ENCODE results near the gene ATG4B.

DNA sequence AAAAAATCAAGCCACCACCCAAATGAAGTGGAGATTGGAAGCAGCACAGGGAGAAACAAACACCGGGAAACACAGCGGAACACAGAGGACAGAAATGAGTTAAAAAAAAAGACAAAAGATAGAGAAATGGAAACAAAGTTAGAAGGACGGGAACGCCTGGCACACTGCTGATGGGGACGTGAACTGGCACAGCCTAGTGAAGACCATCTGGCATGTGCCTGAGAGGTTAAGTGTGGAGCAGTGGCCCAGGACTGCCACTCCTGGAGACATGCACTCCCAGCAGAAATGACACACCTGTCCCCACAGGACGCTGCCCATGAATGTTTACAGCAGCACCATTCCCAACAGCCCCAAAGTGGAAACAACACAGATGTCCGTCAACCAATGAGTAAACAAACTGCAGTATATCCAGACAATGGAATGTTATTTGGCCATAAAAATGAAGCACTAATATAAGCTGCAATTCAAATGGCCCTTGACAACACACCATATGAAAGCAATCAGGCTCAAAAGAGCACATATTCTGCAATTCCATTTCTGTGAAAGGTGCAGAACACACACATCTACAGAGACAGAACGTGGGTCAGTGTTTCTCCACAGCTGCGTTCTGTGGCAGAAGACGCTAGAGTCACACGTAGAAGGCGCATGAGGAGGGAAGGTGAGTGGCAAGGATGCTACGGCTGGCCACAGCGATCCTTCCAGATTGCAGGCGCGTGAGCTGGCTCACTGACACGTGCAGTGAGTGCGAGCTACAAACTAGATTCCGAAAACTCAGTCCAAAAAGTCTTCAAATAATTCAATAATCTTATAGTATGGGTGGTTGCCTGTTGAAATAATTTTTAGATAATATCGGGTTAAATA, 25.1 kb upstream of the ATG4B start:
- TF ChIP-seq, protein P1, sequence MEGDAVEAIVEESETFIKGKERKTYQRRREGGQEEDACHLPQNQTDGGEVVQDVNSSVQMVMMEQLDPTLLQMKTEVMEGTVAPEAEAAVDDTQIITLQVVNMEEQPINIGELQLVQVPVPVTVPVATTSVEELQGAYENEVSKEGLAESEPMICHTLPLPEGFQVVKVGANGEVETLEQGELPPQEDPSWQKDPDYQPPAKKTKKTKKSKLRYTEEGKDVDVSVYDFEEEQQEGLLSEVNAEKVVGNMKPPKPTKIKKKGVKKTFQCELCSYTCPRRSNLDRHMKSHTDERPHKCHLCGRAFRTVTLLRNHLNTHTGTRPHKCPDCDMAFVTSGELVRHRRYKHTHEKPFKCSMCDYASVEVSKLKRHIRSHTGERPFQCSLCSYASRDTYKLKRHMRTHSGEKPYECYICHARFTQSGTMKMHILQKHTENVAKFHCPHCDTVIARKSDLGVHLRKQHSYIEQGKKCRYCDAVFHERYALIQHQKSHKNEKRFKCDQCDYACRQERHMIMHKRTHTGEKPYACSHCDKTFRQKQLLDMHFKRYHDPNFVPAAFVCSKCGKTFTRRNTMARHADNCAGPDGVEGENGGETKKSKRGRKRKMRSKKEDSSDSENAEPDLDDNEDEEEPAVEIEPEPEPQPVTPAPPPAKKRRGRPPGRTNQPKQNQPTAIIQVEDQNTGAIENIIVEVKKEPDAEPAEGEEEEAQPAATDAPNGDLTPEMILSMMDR (conservative IDR thresholded peaks at IDR 0.05; ENCODE audit: low read depth, low read length): no peak
- TF ChIP-seq MXI1 (IDR thresholded peaks at IDR 0.05; ENCODE audit: borderline replicate concordance, low read depth, low read length) (no peak), NFE2L2 (IDR thresholded peaks at IDR 0.05; ENCODE audit: low read depth, low read length) (no peak), CHD1 (IDR thresholded peaks at IDR 0.05; ENCODE audit: low read depth, low read length) (no peak), RCOR1 (IDR thresholded peaks at IDR 0.05; ENCODE audit: insufficient replicate concordance, low read length) (no peak), CEBPB (IDR thresholded peaks at IDR 0.05; ENCODE audit: low read depth, low read length) (no peak), POLR2A (IDR thresholded peaks at IDR 0.05; ENCODE audit: low read depth, low read length) (no peak), SMC3 (IDR thresholded peaks at IDR 0.05; ENCODE audit: low read depth, low read length) (no peak), RFX5 (IDR thresholded peaks at IDR 0.05; ENCODE audit: low read depth, low read length) (no peak), MAFK (IDR thresholded peaks at IDR 0.05; ENCODE audit: low read depth, low read length) (no peak)
